Measurements from ENCODE around the gene NUDT15.
A peak's percentile ranks its signal among the peaks of the same experiment; 100 is the strongest.
"Not testable (repeated sequence)": the region's sequence is repeated elsewhere in the genome, so short reads cannot be mapped to it uniquely, and the experiment has no call there.

Gene NUDT15

DNA sequence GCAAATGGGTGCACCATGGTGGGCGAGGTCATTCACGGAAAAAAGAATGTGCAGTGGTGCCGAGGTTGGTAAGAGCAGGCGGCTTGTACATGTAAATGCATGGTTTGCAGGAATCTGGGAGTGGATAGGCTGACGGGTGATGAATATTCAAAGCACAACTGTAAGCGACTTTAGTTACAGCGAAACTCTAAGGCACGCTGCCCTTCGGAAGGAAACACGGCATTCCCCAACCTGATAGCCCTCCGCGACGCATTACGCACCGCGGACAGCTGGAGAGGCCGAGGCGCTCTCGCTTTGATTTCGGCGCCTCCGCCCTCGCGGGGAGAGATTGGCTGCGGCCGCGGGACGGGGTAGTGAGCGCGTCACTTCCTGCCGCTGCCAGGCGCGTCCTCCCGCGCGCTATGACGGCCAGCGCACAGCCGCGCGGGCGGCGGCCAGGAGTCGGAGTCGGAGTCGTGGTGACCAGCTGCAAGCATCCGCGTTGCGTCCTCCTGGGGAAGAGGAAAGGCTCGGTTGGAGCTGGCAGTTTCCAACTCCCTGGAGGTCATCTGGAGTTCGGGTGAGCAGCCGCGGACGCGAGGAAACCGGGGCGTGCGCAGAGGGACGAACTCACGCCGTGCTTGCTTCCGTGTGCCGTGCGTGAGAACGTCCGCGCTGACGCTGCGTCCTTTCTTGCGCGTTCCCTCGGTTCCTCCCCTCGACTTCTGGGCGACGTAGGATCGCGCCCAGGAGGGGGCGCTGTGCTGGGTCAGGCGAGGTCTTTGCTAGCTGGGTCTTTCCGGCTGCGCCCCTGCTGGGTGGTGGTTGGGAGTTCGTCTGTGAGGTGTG is at the start of gene NUDT15:
Gene NUDT15 (plus strand): TSS at position 381 of the 828 bp plus-strand sequence. CDS start 21 bp downstream, at position 402.
- peak; percentile 89 to 93 (median 91) for DNase-seq (ENCODE audit: low read depth in 3 of 3)

DNA sequence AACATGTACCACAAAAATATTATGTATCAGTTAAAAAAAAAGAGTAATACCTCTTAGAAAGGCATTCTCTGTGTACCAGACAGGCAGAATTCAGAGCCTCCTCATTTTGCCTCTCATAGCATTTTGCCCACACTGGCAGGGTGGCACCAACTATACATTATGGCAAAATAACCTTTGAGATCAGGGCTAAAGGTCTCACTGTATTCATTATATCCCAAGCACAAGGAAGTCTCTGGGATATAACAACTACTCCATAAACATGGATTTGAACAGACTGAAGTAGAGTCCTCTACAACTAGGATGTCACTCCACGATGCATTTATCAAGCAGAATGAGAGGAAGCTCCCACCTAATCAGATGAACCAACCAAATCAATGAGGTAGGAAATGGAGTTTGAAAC is 47.1 kb upstream of the NUDT15 start:
- DNase-seq (ENCODE audit: low read depth in 3 of 3), result no peak

DNA sequence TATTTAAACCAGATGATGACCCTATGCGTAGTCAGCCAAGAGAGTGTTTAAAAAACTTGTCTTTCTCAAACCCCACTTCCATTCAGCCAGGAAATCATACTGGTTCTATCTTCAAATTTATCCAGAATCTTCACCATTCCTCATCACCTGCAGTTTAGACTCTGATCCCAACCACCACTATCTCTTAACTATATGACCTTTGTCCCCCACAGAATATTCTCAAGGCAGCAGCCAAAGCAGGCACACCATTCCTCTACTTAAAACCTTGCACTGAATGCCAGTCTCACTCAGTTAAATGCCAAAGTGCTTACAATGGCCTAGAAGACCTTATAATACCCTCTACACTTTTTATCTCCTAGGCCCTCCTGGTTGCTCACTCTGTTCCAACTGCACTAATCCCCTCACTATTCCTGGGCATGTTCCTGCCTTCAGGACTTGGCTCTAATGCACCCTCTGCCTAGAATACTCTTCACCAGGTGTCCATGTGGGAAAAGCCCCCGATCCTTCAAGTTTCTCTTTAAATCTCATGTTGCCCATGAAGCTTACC is 46.5 kb upstream of the NUDT15 start:
- no peak for DNase-seq (ENCODE audit: low read depth in 3 of 3)

DNA sequence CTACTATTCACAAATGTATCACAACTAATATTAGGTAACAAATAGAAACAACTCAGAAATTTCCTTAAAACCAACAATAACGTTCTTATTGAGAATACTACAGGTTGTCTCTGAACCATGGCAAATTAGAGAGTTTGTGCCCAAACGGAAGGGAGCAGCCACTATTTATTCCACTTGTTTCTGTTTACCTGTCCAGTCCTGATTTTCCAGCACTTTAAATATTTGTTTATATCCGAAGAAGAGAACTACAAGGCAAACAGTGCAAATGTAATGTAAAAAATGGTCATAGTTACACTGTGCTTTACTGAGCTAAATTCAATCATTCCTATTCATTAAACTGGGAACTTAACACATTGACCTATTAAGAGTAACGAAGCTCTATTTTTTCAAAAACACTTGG is 45.7 kb upstream of the NUDT15 start:
- no peak for DNase-seq (ENCODE audit: low read depth in 3 of 3)

DNA sequence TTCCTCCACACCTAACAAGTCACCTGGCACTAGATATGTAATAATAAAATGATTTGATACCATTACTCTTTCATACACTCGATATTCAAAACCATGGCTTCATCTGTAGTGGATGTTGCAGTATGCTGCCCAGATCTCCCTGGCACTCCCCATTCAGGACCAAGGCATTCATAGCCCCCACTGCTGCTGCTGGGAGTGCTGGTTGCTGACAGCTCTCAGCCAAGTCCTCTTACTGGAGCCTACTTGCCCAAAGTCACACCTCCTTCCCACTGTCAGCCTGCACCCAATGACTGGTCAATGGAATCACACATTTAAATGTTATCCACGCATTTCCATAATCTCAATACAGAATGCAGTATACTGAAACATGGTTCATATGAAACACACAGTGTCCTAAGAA is 40.1 kb upstream of the NUDT15 start:
- DNase-seq (ENCODE audit: low read depth in 3 of 3), result no peak

DNA sequence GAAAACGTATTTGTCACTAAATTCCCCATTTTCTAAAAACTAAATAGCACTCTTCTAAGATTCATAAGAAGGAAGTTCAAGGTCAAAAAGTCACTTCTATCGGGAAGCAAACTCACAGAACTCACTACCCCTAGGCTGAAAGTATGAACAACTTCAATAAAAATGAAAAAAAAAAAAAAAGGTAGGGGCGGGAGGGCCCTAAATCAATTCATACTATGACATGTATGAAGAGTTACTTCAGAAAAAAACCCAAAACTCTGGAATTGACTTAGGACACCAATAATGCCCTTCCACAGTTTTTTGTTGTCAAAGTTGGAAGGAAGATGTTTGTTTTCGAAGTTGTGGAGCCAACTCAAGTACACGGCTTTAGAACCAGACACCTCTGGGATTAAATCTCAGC is 37.6 kb upstream of the NUDT15 start:
- DNase-seq (ENCODE audit: low read depth in 3 of 3), result no peak

DNA sequence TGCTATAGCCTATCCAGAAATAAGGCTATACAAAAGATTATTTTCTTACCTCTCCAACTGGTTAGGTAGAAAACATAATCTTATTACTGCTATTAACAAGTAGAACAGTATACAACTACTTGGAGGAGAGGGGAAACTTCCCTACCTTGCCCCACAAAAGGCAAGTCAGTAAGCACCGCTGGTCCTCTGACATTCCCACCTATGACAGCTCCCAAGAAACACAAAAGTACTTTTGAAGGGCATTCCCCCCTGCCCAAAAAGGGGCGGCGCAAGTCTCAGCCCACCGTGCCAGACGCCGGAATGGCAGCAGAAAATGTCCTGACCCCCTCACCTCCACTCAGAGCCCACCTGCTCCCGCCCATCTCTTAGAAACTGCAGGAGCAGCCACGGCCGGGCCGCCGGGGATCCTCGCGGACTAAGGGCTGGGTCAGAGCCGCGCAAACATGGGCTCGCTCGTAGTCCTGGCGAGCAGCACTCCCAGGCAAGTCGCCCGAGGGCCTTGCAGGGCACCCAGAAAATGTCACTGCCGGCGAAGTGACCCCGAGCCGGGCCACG is 36.9 kb upstream of the NUDT15 start:
- DNase-seq (ENCODE audit: low read depth in 3 of 3), result peak in 1 of 3 donors; percentile 4

DNA sequence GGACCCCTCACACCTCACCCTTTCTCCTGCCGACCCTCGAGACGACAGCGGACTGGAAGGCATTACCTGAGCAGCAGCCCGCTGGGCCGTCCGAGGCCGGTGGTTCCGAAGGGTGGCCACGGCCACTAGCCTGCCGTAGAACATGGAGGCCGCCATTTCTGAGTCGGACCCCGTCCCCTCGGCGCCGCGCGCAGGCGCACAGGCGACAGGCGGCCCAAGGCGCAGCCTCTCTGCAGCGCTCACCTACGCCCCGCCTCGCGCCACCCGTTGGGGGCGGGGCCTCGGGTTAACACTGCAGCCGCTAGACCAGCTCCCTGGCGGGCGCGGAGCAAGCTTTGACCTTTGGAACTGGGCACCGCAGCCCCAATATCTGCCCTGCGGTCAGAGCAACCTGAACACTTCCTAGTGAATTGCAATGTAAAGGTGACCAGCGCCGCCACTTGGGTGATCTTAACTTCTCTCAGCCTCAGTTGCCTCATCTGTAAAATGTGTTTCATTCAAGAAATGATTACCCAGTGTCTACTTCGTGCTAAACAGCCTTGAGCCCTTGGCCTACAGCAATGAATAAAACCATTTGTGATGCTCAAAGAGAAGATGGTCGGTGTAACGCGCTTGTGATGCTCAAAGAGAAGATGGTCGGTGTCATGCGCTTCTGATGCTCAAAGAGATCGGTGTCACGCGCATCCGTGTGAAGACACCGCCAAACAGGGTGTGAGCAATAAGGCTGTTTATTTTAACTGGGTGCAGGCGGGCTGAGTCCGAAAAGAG is 36.2 kb upstream of the NUDT15 start, which contains the start of gene SUCLA2:
Gene SUCLA2 (minus strand): TSS at position 160 of the 768 bp plus-strand sequence. CDS start 4 bp downstream, at position 156.
- peak; percentile 85 to 90 (median 85) for DNase-seq (ENCODE audit: low read depth in 3 of 3)

DNA sequence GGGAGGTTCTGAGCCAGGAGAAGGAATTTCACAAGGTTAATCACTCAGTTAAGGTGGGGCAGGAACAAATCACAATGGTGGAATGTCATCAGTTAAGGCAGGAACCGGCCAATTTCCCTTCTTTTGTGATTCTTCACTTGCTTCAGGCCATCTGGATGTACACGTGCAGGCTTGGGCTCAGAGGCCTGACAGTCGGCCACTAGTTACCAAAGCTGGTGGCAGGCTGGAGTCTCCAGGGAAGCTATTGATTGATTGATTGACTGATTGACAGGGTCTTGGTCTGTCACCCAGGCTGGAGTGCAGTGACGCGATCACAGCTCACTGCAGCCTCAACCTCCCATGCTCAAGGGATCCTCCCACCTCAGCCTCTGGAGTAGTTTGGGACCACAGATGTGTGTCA is 35.5 kb upstream of the NUDT15 start:
- not testable (repeated sequence) for DNase-seq (ENCODE audit: low read depth in 3 of 3)

DNA sequence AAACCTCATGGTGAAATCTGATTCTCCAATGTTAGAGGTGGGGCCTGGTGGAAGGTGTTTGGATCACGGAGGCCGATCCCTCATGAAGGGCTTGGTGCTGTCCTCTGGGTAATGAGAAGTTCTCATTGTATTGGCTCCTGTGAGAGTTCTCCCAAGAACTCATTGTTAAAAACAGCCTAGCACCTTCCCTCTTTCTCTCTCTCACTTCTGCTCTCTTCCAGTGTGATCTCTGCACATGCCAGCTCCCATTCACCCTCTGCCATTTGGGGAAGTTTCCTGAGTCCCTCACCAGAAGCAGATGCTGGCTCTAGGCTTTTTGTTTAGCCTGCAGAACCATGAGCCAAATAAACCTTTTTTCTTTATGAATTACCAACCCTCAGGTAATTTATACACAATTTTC is 33.3 kb upstream of the NUDT15 start:
- no peak for DNase-seq (ENCODE audit: low read depth in 3 of 3)

DNA sequence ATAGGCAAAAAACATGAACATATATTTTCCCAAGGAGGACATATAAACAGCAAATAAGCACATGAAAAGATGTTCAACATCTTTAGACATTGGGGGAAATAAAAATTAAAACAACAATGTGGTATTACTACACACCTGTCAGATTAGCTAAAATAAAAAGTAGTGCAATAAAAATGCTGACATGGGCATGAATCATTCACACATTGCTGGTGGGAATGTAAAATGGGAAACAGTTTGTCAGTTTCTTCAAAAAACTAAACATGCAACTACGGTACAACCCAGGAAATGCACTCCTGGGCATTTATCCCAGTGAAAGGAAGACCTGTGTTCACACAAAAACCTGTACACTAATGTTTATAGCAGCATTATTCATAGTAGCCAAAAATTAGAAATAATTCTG is 31.1 kb upstream of the NUDT15 start:
- no peak for DNase-seq (ENCODE audit: low read depth in 3 of 3)

DNA sequence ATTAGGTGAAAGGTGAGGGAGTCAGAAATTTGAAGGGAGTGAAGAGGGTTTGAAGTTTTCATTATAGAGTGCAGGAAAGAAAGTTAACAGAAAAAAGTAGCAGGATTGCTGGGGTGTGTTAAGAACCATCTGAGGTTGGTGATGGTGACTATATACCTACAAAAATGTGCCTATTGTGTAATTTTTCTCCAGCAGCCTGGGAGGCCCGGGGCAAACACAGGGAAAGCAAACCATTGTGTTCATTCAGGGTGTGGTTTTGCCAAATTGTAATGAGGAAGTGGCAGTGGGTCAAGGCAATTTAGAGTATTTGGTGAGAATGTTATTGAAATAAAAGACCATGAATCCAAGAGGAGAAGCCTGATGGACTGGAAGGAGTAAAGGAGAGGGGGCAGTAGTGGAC is 28.2 kb upstream of the NUDT15 start:
- DNase-seq (ENCODE audit: low read depth in 3 of 3), result no peak

DNA sequence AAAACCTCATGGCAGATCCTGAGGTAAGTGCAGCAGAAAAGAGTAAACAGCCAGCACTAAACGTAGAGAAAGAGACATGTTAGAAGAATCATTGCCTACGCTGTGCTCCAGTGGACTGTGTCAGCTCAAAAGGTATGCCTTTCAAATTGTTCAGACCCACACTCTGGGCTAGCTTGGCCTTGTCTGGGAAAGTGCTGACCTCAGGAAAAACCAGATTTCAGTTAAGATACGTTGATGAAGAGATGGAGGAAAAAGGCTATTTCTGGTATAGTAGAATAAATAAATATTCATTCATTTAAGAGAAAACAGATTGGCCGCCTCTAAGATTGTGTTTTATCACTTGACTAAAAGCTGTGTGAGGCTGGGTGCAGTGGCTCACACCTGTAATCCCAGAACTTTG is 26.8 kb upstream of the NUDT15 start:
- DNase-seq (ENCODE audit: low read depth in 3 of 3), result no peak

DNA sequence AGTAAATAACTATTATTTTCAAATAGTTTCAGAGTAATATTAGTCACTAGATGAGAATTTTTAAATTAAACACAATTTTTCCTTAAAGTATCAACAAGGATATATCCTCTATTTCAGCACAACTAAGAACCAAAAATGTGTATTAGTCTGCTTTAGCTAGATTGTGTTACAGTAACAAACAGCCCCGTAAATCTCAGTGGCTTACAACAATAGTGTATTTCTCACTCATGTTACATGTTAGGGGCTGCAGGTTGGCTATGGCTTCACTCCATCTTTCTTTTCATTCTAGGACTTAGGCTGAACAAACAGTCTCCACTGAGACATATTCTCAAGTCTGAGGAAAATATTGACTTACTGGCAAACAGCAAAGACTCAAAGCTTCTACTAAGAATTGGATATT is 24.9 kb upstream of the NUDT15 start:
- DNase-seq (ENCODE audit: low read depth in 3 of 3), result no peak

DNA sequence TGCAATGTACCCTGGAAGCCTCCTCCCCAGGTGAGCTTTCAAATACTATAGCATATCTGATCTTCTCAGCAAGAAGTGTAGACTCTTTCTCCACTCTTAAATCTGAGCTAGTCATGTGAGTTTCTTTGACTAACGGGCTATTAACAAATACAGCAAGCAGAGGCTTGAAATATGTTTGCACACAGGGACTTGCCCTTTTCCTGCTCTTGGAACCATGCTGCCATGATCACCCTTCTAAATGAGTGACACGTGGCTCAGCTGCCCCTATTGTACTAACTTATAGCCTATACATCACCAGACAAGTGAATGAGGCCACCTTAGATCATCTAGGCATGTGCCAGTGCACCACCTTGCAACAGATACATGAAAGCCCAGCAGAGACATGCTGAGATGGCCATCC is 23.2 kb upstream of the NUDT15 start:
- DNase-seq (ENCODE audit: low read depth in 3 of 3), result no peak

DNA sequence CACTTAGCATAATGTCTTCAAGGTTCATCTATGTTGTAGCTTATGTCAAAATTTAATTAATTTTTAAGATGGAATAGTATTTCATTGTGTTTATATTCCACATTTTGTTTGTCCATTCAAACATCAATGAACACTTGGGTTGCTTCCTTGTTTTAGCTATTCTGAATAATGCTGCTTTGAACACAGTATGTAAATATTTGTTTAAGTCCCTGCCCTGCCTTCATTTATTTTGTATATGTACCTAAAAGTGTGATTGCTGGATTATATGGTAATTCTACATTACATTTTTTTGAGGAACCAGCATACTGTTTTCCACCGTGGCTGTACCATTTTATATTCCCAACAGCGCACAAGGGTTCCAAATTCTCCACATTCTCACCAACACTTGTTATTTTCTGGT is 18.9 kb upstream of the NUDT15 start:
- DNase-seq (ENCODE audit: low read depth in 3 of 3), result no peak

DNA sequence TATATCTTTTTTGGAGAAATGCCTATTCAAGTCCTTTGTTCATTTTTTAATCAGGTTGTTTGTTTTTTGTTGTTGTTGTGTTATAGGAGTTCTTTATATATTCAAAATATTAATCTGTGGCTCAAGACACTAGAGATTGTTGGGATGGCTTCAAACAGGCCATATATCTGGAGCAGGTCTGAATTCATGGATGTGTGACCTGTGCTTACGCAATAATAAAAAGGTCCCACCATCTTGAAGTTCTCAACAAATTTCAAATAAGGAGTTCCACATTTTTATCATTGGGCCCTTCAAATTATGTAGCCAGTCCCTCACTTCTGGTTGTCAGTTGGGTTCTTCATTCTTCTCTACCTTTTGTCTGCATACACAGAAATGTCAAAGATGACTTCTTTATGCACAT is 17.7 kb upstream of the NUDT15 start:
- no peak for DNase-seq (ENCODE audit: low read depth in 3 of 3)

DNA sequence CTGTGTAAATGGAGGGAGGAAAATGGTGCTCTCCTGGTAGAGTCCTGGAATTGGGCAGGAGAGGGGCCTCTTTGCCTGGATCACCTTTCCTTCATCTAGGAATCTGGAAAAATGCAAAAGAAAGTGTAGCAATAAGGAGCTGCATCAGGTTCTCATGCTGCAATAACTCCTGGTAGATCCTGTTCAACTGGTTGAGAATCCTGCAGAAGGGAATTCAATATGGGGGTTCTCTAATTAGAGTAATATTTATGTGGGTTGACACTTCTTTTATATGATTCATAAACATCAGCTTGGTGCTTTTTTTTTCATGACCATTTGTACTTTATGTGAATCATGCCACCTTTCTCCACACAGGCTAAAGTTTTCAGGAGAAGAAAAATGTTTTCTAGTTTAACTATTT is 9.5 kb upstream of the NUDT15 start:
- DNase-seq (ENCODE audit: low read depth in 3 of 3), result no peak

DNA sequence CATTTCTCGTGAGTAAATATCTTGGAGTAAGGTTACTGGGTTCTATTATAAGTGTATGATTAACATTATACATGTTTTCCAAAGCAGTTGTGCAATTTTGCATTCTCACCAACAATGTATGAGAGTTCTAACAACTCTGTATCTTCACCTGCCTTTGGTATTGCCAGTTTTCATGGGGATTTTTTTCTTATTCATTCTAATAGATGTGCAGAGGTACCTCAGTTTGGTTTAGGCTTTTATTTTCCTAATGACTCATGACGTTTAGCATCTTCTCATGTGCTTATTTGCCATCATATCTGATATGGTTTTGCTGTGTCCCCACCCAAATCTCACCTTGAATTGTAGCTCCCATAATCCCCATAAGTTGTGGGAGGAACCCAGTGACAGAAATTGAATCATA is 7.7 kb upstream of the NUDT15 start:
- DNase-seq (ENCODE audit: low read depth in 3 of 3), result no peak

DNA sequence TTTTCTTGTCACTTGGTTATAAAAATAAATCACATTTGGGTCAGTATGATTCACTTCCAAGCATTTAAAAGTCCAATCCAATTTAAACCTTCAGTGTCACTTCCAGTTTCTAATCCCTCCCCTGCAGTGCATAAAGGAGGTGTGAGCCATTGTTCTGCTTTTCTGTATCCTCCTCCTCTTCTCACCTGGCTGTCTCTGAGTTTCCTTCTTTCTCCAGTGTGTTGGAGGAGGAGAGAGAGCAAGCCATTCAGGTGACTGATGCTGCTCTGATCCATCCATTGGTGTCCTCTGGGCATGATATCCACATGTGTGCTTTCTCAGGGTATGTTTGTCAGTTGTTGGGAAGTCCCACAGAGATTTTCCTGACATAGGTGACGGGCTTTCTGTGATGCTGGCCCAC is 1.2 kb downstream of the NUDT15 start:
- no peak for DNase-seq (ENCODE audit: low read depth in 3 of 3)

DNA sequence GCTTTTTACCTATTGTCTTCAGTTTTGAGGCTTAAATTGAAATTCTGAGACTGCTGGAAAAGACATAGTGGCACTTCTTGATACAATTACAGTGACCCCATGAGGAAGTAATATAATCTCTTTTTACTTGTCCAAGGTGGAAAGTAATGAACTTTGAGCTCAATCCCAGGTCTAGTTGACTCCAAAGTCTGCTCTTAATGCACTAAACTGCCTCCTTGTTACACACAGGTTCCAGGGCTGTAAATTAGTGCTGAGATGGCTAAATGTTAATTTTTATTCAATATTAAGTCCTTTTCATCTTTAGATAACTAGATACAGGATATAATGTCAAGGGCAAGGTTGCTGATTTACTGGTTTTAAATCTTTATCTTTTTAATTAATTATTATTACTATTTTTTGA is 2.5 kb downstream of the NUDT15 start:
- no peak for DNase-seq (ENCODE audit: low read depth in 3 of 3)

DNA sequence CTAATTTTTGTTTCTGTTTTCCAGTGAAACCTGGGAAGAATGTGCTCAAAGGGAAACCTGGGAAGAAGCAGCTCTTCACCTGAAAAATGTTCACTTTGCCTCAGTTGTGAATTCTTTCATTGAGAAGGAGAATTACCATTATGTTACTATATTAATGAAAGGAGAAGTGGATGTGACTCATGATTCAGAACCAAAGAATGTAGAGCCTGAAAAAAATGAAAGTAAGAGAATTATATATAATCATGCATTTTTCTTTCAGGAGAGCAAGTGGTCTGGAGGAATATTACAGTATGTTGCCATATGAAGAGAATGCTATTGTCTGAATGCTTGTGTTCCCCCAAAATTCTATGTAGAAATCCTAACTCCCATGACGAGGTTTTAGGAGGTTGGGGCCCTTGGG is 3.4 kb downstream of the NUDT15 start:
- no peak for DNase-seq (ENCODE audit: low read depth in 3 of 3)

Measured in stimulated activated CD4-positive, alpha-beta T cell treated with anti-CD3 and anti-CD28 coated beads, TNF-alpha, amount 100 ng/mL, for 48 hours (primary cell).